Activated CD4-positive, alpha-beta memory T cell treated with anti-CD3 and anti-CD28 coated beads for 36 hours (primary cell): ENCODE results near the gene GPR149. TPM values are rescaled to one million over a fixed set of nuclear protein-coding genes. Genes with fewer than 3 reads are reported as not detected.
A peak's percentile ranks its signal among the peaks of the same experiment; 100 is the strongest.

Experiments
- CTCF ChIA-PET: fragments of 350-600 bp; sonication (Branson Sonifier 250); formaldehyde crosslinking; loops from one replicate; lab custom pipeline; 2021; ENCODE audit warnings: antibody characterized with exemption, inconsistent platforms; lab: Charles Lee
- POLR2A ChIA-PET: fragments of 350-600 bp; sonication (Branson Sonifier 250); formaldehyde crosslinking; loops from one replicate; lab custom pipeline; 2021; ENCODE audit warnings: antibody characterized with exemption; lab: Charles Lee
- DNase-seq: peaks from one replicate; pipeline ENCODE4 v3.0.0-alpha.2; 2020
- H3K27ac Mint-ChIP-seq: one replicate; pipeline ENCODE4 v1.8.0; 2021; ENCODE audit warnings: mixed read lengths
- H3K27me3 Mint-ChIP-seq: one replicate; pipeline ENCODE4 v1.8.0; 2021; ENCODE audit warnings: mixed read lengths
- H3K36me3 Mint-ChIP-seq: one replicate; pipeline ENCODE4 v1.8.0; 2021; ENCODE audit warnings: mixed read lengths
- H3K4me1 Mint-ChIP-seq: one replicate; pipeline ENCODE4 v1.8.0; 2021; ENCODE audit warnings: low read depth, mixed read lengths
- H3K4me3 Mint-ChIP-seq: one replicate; pipeline ENCODE4 v1.8.0; 2021; ENCODE audit warnings: mild to moderate bottlenecking, mixed read lengths
- H3K9me3 Mint-ChIP-seq: one replicate; pipeline ENCODE4 v1.8.0; 2021; ENCODE audit warnings: mixed read lengths
- intact Hi-C: fragments of 100-400 bp; cut with micrococcal nuclease; formaldehyde crosslinking; loops from one replicate; pipeline ENCODE4 v1.15.1; 2023
- total RNA-seq, 2 experiments: library from RNA; stranded (reverse); gene quantifications; one replicate each; pipeline ENCODE4 v1.2.3, GENCODE V29; 2021

Gene GPR149
- total RNA-seq, 2 experiments from 2014 or later: not detected

DNA sequence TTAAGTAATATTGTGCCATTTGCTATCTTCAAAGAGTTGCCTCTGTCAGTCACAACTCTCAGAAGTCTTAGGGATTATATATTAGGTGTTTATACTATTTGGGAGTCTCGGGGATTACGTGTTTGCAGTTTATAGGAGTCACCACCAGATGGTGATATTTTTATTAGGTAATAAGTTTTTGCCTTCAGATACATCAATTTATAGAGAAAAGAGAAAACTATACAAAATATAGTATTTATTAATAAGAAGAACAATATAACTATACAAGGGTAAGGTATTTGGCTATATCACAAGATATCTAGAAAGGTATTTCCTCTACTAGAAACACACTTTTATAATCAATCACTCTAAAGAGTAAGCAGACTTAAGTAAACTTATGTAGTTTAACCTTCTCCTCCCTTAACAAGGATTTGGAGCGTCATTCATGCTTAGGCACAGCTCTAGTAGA is 95.0 kb downstream of the GPR149 start:
- Mint-ChIP-seq H3K4me1 (no peaks in the 10 kb centered on the region), H3K4me3 (no peak overlapping the region), H3K36me3 (no peaks in the 10 kb centered on the region), H3K27me3 (peaks cover 8% of the 10 kb centered on the region), H3K27ac (no peak overlapping the region), H3K9me3 (no peaks in the 10 kb centered on the region)
- DNase-seq: no peak
- ChIA-PET CTCF (interaction anchor here (0.7 to 1.7 kb wide), 4 partner anchors 19 to 1367 kb away, joined by 3 to 5 read pairs (median 3); no protein-coding TSS in a partner anchor), POLR2A (no interaction called here)
- intact Hi-C loops: loop anchor here (2.0 to 5.0 kb wide), 2 partner anchors 988 to 1367 kb away; no protein-coding TSS in a partner anchor

DNA sequence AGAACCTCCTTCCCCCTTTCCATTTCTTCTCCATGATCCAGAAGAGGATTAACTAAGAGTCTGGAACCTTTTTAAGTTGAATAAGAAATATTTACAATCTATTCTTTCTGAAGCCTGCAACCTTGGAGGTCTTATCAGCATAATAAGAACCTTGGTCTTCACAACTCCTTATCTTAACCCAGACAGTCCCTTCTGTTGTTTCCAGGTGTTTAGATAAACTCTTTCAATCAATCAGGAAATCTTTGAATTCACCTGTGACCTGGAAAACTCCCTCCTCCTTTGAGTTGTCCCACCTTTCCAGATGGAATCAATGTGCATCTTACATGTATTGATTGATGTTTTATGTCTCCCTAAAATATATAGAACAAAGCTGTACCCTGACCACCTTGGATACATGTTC is 102.1 kb downstream of the GPR149 start:
- no peaks in the 10 kb centered on the region for H3K9me3 Mint-ChIP-seq
- H3K4me3 Mint-ChIP-seq: no peak overlapping the region
- no peak for DNase-seq
- peaks cover 15% of the 10 kb centered on the region for H3K4me1 Mint-ChIP-seq
- H3K36me3 Mint-ChIP-seq: no peaks in the 10 kb centered on the region
- no peak overlapping the region for H3K27ac Mint-ChIP-seq
- POLR2A ChIA-PET: no interaction called here
- intact Hi-C loops: no loop called here
- peaks cover 3% of the 10 kb centered on the region for H3K27me3 Mint-ChIP-seq
- CTCF ChIA-PET: no interaction called here

DNA sequence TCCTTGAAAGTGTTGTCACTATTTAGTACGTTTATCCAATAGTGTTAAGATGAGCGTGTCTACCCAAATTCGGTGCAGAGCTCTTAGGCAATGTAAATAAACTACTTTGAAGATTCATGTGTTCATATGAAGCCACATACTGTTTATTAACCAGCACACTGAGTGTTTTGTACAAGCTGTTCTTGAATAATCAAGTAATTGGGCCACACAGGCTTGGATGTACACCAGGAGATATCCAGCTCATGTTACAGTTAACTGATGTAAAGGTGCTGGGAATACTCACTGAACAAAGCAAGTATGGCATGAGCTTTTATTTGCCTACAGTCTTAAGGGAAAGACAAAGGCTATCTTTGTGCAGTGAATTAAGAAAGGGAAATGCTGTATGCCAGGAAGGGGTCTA is 105.1 kb downstream of the GPR149 start:
- POLR2A ChIA-PET: no interaction called here
- H3K4me1 Mint-ChIP-seq: peaks cover 29% of the 10 kb centered on the region
- DNase-seq: no peak
- peaks cover 9% of the 10 kb centered on the region for H3K36me3 Mint-ChIP-seq
- intact Hi-C loops: loop anchor here (1.0 to 5.0 kb wide), 7 partner anchors 48 to 1547 kb away; partner anchors contain the start of genes ARHGEF26, GMPS and SLC33A1
- no peaks in the 10 kb centered on the region for H3K9me3 Mint-ChIP-seq
- CTCF ChIA-PET: interaction anchor here (1.3 kb wide), 1 partner anchor 1377 kb away, joined by 3 read pairs; no protein-coding TSS in a partner anchor
- H3K4me3 Mint-ChIP-seq: peak overlapping the region; percentile 85
- H3K27me3 Mint-ChIP-seq: no peaks in the 10 kb centered on the region
- H3K27ac Mint-ChIP-seq: peak overlapping the region; percentile 96

DNA sequence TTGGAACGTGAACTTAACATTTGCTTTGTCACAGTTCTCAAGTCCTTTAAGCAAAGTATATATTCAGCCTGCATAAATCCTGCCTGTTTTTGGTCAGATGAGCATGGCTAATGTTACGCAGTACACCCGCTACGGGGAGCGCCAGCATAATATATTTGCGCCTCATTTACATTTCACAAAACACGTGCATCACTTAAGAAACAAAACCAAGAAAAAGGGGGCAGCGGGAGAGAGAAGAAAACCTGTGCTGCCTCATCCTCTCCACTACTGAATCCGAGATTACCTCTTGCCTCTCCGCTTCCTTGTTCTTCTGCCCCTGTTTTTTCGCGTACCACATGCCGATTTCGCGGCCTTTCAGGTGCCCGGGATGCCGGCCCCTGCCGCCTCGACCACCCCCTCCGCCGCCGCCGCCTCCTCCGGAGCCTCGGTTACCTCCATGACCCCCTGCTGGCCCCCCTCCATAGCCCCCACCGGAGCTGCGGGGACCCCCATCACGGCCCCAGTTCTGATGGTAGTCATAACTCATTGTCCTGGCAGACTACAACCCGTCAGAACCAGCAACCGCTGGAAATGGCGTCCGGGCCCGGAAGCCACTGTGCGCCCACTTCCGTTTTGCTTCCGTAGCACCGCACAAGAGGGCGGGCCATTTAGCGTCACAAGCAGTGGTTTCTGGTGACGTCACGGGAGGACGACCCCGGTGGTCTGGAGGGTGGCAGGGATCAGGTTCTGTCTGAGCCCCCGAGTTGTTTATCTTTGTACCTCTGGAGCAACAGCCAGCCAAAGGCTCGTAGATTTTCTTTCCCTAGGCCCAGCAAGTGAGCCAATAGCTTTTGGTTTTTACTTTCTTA is 105.9 kb downstream of the GPR149 start, which contains the start of gene DHX36:
DHX36 (minus strand) TSS at position 597 of the 848 bp plus-strand sequence; CDS start at position 526, 71 bp downstream.
- Mint-ChIP-seq H3K9me3 (no peaks in the 10 kb centered on the region), H3K4me3 (peak within 1 kb of the TSS; percentile 85), H3K27ac (peak within 1 kb of the TSS; percentile 96), H3K4me1 (peaks cover 29% of the 10 kb centered on the region), H3K27me3 (no peaks in the 10 kb centered on the region), H3K36me3 (peaks cover 9% of the 10 kb centered on the region)
- DNase-seq: peak; percentile 93
- ChIA-PET POLR2A (no interaction called here), CTCF (interaction anchor here (1.3 kb wide), 2 partner anchors 11 to 1378 kb away, joined by 3 read pairs; no protein-coding TSS in a partner anchor)
- intact Hi-C loops: loop anchor here (1.0 to 5.0 kb wide), 7 partner anchors 47 to 1548 kb away; partner anchors contain the start of genes ARHGEF26, GMPS and SLC33A1

DNA sequence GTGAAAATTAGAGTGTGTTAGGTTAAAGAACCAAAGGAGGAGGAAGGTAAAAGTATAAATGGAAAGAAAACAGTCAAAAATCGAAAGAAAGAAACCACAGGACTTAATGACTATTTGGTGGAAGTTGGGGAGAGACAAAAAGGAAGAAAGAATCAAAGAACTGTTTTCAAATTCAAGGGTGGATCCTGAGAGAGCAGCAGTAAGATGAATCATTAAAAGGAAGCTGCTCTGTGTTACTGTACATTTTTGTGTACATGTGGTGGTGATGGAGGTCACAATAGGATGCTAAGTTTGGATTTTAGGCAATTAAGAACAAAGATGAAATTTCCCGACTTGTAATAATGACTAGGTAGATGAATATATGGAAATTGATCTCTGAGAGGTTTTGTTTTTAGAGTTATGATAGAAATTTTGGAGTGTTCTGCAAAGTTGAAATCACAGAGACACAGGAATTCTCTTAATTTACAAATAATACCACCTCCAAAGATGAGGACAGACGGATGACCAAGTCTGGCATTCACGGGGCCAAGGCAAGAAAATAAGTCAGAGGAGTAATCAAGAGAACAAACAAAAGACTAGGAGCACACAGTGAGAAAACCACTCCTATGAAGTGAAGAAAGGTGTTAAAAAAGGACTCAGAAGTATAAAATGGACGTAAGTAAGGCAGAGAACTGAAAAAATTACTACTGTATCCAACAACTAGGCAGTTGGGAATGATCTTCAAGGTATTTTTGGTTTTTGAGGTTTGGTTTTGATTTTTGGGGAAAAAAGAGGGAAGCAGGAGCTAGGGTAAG is 112.8 kb downstream of the GPR149 start:
- Mint-ChIP-seq H3K27me3 (no peaks in the 10 kb centered on the region), H3K36me3 (peaks cover 38% of the 10 kb centered on the region), H3K9me3 (no peaks in the 10 kb centered on the region), H3K4me1 (peaks cover 29% of the 10 kb centered on the region), H3K4me3 (no peak overlapping the region), H3K27ac (peak overlapping the region; percentile 47)
- intact Hi-C loops: no loop called here
- ChIA-PET POLR2A (interaction anchor here (0.6 kb wide), 1 partner anchor 11 kb away, joined by 4 read pairs; no protein-coding TSS in a partner anchor), CTCF (interaction anchor here (0.7 to 1.0 kb wide), 2 partner anchors 16 to 17 kb away, joined by 3 to 5 read pairs; no protein-coding TSS in a partner anchor)
- DNase-seq: no peak

DNA sequence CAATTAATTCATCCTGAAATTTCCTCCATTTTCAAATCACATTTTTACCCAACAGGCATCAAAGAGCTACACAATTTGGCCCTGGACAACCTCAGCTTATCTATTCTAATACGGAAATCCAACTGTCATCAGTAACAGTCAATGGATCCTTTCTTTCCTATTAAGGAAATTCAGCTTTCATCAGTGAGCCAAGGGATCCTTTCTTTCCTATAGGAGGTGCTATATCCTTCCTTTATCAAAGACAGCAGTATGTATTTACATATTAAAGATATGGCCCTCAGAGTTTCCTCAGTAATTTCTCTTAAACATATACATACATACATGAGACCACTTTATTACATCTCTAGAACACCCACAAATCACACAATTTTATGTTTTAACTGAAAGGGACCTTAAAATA is 115.8 kb downstream of the GPR149 start:
- no peak overlapping the region for H3K27ac Mint-ChIP-seq
- intact Hi-C loops: no loop called here
- CTCF ChIA-PET: interaction anchor here (1.1 to 1.4 kb wide), 2 partner anchors 9 to 45 kb away, joined by 3 read pairs; no protein-coding TSS in a partner anchor

DNA sequence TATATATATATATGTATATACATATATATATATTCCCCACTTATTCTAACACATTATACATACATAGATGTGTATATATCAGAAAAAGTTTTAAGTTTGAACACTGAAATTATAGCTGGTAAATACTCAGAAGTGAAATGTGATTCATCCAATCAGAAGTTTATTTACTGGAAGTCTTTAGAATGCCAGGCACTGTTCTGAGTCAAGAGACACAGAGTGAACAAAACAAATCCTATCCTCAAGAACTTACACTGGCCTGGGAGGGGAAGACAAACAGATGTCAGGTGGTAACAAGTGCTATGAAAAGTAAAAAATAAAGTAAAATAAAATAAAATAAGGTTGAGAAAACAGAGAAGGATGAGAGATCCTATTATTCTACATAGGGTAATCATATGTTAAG is 119.2 kb downstream of the GPR149 start:
- no peak overlapping the region for H3K27ac Mint-ChIP-seq
- no peaks in the 10 kb centered on the region for H3K9me3 Mint-ChIP-seq
- CTCF ChIA-PET: no interaction called here
- intact Hi-C loops: no loop called here
- H3K4me1 Mint-ChIP-seq: peaks cover 24% of the 10 kb centered on the region
- no peak overlapping the region for H3K4me3 Mint-ChIP-seq
- POLR2A ChIA-PET: no interaction called here
- no peak for DNase-seq
- no peaks in the 10 kb centered on the region for H3K27me3 Mint-ChIP-seq
- H3K36me3 Mint-ChIP-seq: peaks cover 53% of the 10 kb centered on the region

More for the DNA sequence above, 115.8 kb downstream of the GPR149 start:
- DNase-seq: no peak
- H3K36me3 Mint-ChIP-seq: peaks cover 41% of the 10 kb centered on the region
- no peak overlapping the region for H3K4me3 Mint-ChIP-seq
- H3K9me3 Mint-ChIP-seq: no peaks in the 10 kb centered on the region
- H3K27me3 Mint-ChIP-seq: no peaks in the 10 kb centered on the region
- POLR2A ChIA-PET: no interaction called here
- peaks cover 23% of the 10 kb centered on the region for H3K4me1 Mint-ChIP-seq

DNA sequence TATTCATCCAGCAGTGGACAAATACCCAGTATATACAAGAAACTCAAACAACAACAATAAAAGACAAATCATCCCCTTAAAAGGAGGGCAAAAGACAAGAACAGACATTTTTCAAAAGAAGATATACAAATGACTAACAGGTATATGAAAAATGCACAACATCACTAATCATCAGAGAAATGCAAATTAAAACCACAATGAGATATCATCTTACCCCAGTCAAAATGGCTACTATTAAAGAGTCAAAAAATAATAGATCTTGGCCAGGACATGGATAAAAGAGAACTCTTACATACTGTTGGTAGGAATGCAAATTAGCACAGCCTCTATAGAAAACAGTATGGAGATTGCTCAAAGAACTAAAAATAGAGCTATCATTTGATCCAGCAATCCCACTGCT is 122.6 kb downstream of the GPR149 start:
- H3K4me3 Mint-ChIP-seq: no peak overlapping the region
- DNase-seq: no peak
- H3K4me1 Mint-ChIP-seq: peaks cover 20% of the 10 kb centered on the region
- peaks cover 48% of the 10 kb centered on the region for H3K36me3 Mint-ChIP-seq
- intact Hi-C loops: loop anchor here (1.0 kb wide), 1 partner anchor 70 kb away; no protein-coding TSS in a partner anchor
- no peaks in the 10 kb centered on the region for H3K9me3 Mint-ChIP-seq
- H3K27me3 Mint-ChIP-seq: no peaks in the 10 kb centered on the region
- H3K27ac Mint-ChIP-seq: peak overlapping the region; percentile 26
- ChIA-PET CTCF (interaction anchor here (0.8 kb wide), 1 partner anchor 1499 kb away, joined by 3 read pairs; the partner anchor contains the start of gene C3orf33), POLR2A (no interaction called here)

DNA sequence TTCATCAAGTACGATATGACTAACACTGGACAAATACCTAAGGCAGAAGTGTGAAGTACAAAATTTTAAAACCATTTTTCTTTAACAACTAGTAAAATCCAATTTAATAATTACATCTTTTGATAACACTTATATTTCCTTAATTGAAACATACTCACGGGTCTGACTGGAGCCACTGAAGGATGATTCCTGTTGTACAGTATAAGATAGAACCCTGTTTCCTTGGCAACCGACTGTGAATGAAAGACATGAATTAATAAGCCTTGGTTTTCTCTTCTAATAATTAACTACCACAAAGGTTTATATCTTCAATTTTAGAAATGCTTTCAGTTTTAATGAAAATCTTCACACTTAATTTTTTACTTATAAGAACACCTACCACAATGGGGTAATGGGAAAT is 125.1 kb downstream of the GPR149 start:
- ChIA-PET POLR2A (no interaction called here), CTCF (no interaction called here)
- no peaks in the 10 kb centered on the region for H3K27me3 Mint-ChIP-seq
- no peaks in the 10 kb centered on the region for H3K9me3 Mint-ChIP-seq
- peaks cover 59% of the 10 kb centered on the region for H3K36me3 Mint-ChIP-seq
- intact Hi-C loops: no loop called here
- H3K4me1 Mint-ChIP-seq: peaks cover 18% of the 10 kb centered on the region
- DNase-seq: no peak
- H3K27ac Mint-ChIP-seq: no peak overlapping the region
- no peak overlapping the region for H3K4me3 Mint-ChIP-seq

DNA sequence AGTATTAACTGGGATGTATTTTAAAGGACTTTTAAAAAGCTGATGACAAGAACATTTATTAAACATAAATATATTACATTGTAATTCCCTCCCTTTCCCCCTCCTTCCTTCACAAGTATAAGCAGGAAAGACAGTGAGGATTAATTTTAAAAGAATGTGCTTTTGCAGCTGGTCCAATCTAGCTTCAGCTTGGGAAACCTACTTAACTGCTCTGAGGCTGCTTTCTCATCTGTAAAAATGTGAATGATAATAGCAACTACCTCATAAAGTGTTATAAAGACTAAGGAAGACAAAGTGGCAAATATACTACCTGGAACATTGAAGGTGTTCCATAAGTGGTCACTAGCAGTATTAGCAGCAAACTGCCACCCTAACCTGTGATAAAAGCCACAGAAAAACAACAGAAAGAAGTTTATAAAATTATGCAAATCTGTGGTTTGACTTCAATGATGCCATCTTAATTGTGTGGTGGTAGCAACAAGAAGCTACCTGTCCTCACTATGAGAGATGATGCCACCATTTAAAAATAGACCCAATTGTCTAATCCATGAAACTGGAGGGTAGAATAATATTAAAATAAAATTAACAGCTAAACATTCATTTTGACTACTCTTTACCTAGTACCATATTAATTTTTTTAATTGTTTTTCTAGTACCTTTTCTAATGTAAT is 125.7 kb downstream of the GPR149 start:
- H3K27me3 Mint-ChIP-seq: no peaks in the 10 kb centered on the region
- intact Hi-C loops: no loop called here
- peaks cover 54% of the 10 kb centered on the region for H3K36me3 Mint-ChIP-seq
- H3K9me3 Mint-ChIP-seq: no peaks in the 10 kb centered on the region
- H3K4me3 Mint-ChIP-seq: no peak overlapping the region
- no peak for DNase-seq
- peaks cover 18% of the 10 kb centered on the region for H3K4me1 Mint-ChIP-seq
- POLR2A ChIA-PET: no interaction called here
- no peak overlapping the region for H3K27ac Mint-ChIP-seq
- CTCF ChIA-PET: no interaction called here

DNA sequence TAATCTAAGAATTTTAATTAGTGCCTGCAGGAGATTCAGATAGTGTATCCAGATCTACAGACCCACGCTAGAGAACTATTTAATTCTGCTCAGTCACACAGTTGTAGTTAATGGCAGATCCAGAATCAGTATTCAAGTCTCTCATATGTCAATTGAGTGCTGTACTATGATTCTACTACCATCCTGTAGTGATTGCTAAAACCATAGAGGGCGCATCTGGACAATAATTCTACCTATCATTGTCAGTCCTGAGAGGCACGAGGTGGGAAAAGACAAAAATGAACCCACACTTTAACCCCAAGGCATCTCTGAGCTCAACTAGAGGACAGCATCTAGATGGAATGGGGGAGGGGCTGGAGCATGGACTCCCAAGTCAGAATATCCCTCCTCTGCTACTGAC is 128.4 kb downstream of the GPR149 start:
- Mint-ChIP-seq H3K27me3 (no peaks in the 10 kb centered on the region), H3K4me3 (no peak overlapping the region), H3K9me3 (no peaks in the 10 kb centered on the region), H3K4me1 (peaks cover 2% of the 10 kb centered on the region), H3K36me3 (peaks cover 49% of the 10 kb centered on the region), H3K27ac (no peak overlapping the region)
- no peak for DNase-seq
- intact Hi-C loops: no loop called here
- ChIA-PET CTCF (interaction anchor here (0.7 kb wide), 1 partner anchor 9 kb away, joined by 8 read pairs; no protein-coding TSS in a partner anchor), POLR2A (no interaction called here)
